ENCODE measurements around the gene EGFL7. TPM values are rescaled to one million over a fixed set of nuclear protein-coding genes. Genes with fewer than 3 reads are reported as not detected.

Gene EGFL7
- total and polyA plus RNA-seq, 2 of the 13 experiments (the other 11 are each of a cell fraction or from before 2014, with no cell fraction given) = 0.20 to 5.1 TPM

DNA sequence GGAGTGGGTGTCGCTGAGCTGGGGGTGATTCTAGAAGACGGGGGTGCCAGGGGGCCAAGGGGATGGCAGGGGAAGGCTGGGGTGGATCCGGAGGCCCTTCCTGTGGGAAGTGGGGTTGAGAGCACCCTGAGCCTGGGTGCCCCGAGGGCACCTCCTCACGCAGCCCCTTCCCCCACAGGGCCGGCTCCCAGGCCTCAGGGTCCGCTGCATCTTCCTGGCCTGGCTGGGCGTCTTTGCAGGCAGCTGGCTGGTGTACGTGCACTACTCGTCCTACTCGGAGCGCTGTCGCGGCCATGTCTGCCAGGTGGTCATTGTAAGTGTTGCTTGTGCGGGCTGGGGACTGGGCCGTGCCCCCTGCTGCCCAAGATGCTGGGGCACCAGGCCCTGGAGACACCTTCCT is 54.7 kb downstream of the EGFL7 start:
- Histone ChIP-seq H3K9ac (ENCODE audit: insufficient read depth, low read depth, low read length) (no peak overlapping the region), H3K27me3 (ENCODE audit: control insufficient read depth in 1 of 2, insufficient read depth in 2 of 2, low read length in 2 of 2) (peaks cover 0 to 12% of the 10 kb centered on the region in 2 experiments; a peak in 3 of 5 replicates), H4K20me1 (ENCODE audit: insufficient read depth, low read length) (peaks cover 3% of the 10 kb centered on the region; the same call in 1 of the 2 replicates), H3K9me3 (ENCODE audit: low read length) (no peaks in the 10 kb centered on the region), H3K4me1 (ENCODE audit: insufficient read depth, low read length) (peaks cover 9% of the 10 kb centered on the region), H3K4me3 (replicated peaks in 1 of 3; ENCODE audit: insufficient read depth in 1 of 3, low read depth in 2 of 3, low read length in 3 of 3) (no peak overlapping the region), H2AFZ (ENCODE audit: low read length) (no peak overlapping the region), H3K27ac (ENCODE audit: extremely low read length, insufficient read depth, low read length) (no peak overlapping the region), H3K79me2 (ENCODE audit: insufficient read depth, low read length) (no peaks in the 10 kb centered on the region), H3K4me2 (ENCODE audit: low read depth, low read length) (no peak overlapping the region), H3K36me3 (replicated peaks in 1 of 2; ENCODE audit: control insufficient read depth in 1 of 2, insufficient read depth in 2 of 2, low read length in 2 of 2) (peaks cover 0 to 1% of the 10 kb centered on the region in 2 experiments; a peak in 1 of 5 replicates)
- BruUV-seq (replicated peaks) = no TSS peak
- ChIA-PET CTCF (ENCODE audit: low intra/inter-chr PET ratio, low total read pairs) (no interaction called here), POLR2A (interaction anchor here (1.3 kb wide), 1 partner anchor 10 kb away, joined by 3 read pairs; no protein-coding TSS in a partner anchor)
- DNase-seq (ENCODE audit: low spot score) = no peak
- TF ChIP-seq, protein P1, sequence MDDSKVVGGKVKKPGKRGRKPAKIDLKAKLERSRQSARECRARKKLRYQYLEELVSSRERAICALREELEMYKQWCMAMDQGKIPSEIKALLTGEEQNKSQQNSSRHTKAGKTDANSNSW (CRISPR knock-in tag; IDR thresholded peaks at IDR 0.05; ENCODE audit: borderline replicate concordance) = no peak
- no peak for TF ChIP-seq HOXD1 (CRISPR knock-in tag; IDR thresholded peaks at IDR 0.05)
- TF ChIP-seq GLI4 (CRISPR knock-in tag; IDR thresholded peaks at IDR 0.05; ENCODE audit: borderline replicate concordance) = no peak
- TF ChIP-seq, protein P2, sequence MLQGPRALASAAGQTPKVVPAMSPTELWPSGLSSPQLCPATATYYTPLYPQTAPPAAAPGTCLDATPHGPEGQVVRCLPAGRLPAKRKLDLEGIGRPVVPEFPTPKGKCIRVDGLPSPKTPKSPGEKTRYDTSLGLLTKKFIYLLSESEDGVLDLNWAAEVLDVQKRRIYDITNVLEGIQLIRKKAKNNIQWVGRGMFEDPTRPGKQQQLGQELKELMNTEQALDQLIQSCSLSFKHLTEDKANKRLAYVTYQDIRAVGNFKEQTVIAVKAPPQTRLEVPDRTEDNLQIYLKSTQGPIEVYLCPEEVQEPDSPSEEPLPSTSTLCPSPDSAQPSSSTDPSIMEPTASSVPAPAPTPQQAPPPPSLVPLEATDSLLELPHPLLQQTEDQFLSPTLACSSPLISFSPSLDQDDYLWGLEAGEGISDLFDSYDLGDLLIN (CRISPR knock-in tag; IDR thresholded peaks at IDR 0.05; ENCODE audit: borderline replicate concordance) = no peak
- TF ChIP-seq ZNF33A (CRISPR knock-in tag; IDR thresholded peaks at IDR 0.05; ENCODE audit: borderline replicate concordance) = no peak
- FAIRE-seq = no peak
- WGBS (ENCODE audit: low lambda C conversion rate) = 73% methylated on average over 3 of the region's 16 CpGs
- in situ Hi-C loops (cut with HindIII; ENCODE audit: extremely low pct_ligation_motif_present, low pct_unique_long_range_greater_than_20kb) (no loop called here), intact Hi-C loops (cut with micrococcal nuclease; ENCODE audit: unreplicated experiment) (no loop called here)
- no peak for ATAC-seq

Measured in HepG2 (cell line).